HepG2 (cell line): ENCODE measurements around the gene CHD2. TPM values are rescaled to one million over a fixed set of nuclear protein-coding genes. Genes with fewer than 3 reads are reported as not detected.

Source experiments
- ATAC-seq: fragments of 200-7000 bp; cut with Tn5 transposase; 3 replicates; pipeline ENCODE4 v1.9.1; 2020; ENCODE audit warnings: mild to moderate bottlenecking, moderate library complexity
- BruUV-seq: library from RNA; stranded (reverse); fragments of 400-500 nt; replicated peaks from 2 replicates; lab custom pipeline; 2021; lab: Mats Ljungman, UMichigan
- CTCF ChIA-PET: fragments of 300-600 bp; formaldehyde crosslinking; extraction: SDS; loops from one replicate; lab custom pipeline; 2021; ENCODE audit warnings: low total read pairs, inconsistent platforms, low intra/inter-chr PET ratio; lab: Yijun Ruan, JAX
- POLR2A ChIA-PET: fragments of 350-600 bp; sonication (Branson Sonifier 250); formaldehyde crosslinking; loops from one replicate; lab custom pipeline; 2020; ENCODE audit warnings: antibody characterized with exemption, inconsistent platforms; lab: Yijun Ruan, JAX
- DNase-seq: peaks from one replicate; pipeline ENCODE4 v3.0.0-alpha.2; 2015; ENCODE audit warnings: low spot score
- FAIRE-seq: peaks from 3 replicates; lab custom pipeline; 2011; peaks lifted over from hg19 to GRCh38; lab: Jason Lieb, UNC
- H2AFZ ChIP-seq: one replicate; pipeline ENCODE4 v1.6.1; 2011; ENCODE audit warnings: low read length, inconsistent platforms
- H3K27ac ChIP-seq: fragments of 300-600 bp; 3 replicates; pipeline ENCODE4 v1.8.0; 2011; ENCODE audit warnings: mixed run types, mild to moderate bottlenecking, mixed read lengths, low read length, inconsistent platforms; ENCODE audit not compliant: insufficient read depth; ENCODE audit errors: extremely low read length
- H3K27me3 ChIP-seq, 2 experiments: fragments of 200-600 bp in 1 of 2; 2 replicates in 1 of 2; 3 replicates in 1 of 2; pipeline versions ENCODE4 v1.6.0 to v1.8.0; 2011; ENCODE audit warnings: low read length in 2 of 2, mild to moderate bottlenecking in 2 of 2, moderate library complexity in 2 of 2, inconsistent platforms in 1 of 2; ENCODE audit not compliant: insufficient read depth in 2 of 2, control insufficient read depth in 1 of 2
- H3K36me3 ChIP-seq, 2 experiments: fragments of 200-600 bp in 1 of 2; replicated peaks in 1 of 2; 2 replicates in 1 of 2; 3 replicates in 1 of 2; pipeline versions ENCODE4 v1.5.1 to v1.8.0; 2011; ENCODE audit warnings: low read length in 2 of 2, inconsistent platforms in 1 of 2; ENCODE audit not compliant: insufficient read depth in 2 of 2, control insufficient read depth in 1 of 2
- H3K4me1 ChIP-seq: 2 replicates; pipeline ENCODE4 v1.5.1; 2012; ENCODE audit warnings: low read length, inconsistent platforms; ENCODE audit not compliant: insufficient read depth
- H3K4me2 ChIP-seq: 2 replicates; pipeline ENCODE4 v1.6.0; 2011; ENCODE audit warnings: low read depth, low read length, inconsistent platforms
- H3K4me3 ChIP-seq, 3 experiments: fragments of 200-600 bp in 1 of 3; sonication (generic), shearing (Covaris generic) in 1 of 3; replicated peaks in 1 of 3; 2 replicates each; pipeline ENCODE4 v1.5.1; 2011 to 2016; ENCODE audit warnings: low read length in 3 of 3, inconsistent platforms in 2 of 3, low read depth in 2 of 3, mild to moderate bottlenecking in 2 of 3, control low read depth in 1 of 3, mixed read lengths in 1 of 3; ENCODE audit not compliant: insufficient read depth in 1 of 3
- H3K79me2 ChIP-seq: one replicate; pipeline ENCODE4 v1.6.1; 2011; ENCODE audit warnings: low read length, inconsistent platforms; ENCODE audit not compliant: insufficient read depth
- H3K9ac ChIP-seq: 2 replicates; pipeline ENCODE4 v1.6.0; 2011; ENCODE audit warnings: mild to moderate bottlenecking, low read depth, low read length, inconsistent platforms; ENCODE audit not compliant: insufficient read depth
- H3K9me3 ChIP-seq: 2 replicates; pipeline ENCODE4 v1.5.1; 2012; ENCODE audit warnings: mild to moderate bottlenecking, low read length
- H4K20me1 ChIP-seq: 2 replicates; pipeline ENCODE4 v1.6.0; 2011; ENCODE audit warnings: inconsistent platforms, mild to moderate bottlenecking, low read length, moderate library complexity; ENCODE audit not compliant: insufficient read depth
- GATA4 ChIP-seq: sonication (generic); IDR thresholded peaks from 2 replicates; pipeline ENCODE4 v1.6.1; 2016; ENCODE audit warnings: antibody characterized with exemption, low read depth, borderline replicate concordance
- POLR2G ChIP-seq: fragments of 200-400 bp; formaldehyde crosslinking; IDR thresholded peaks from 2 replicates; pipeline ENCODE4 v1.6.1; 2018; ENCODE audit warnings: mild to moderate bottlenecking, low read depth, low read length, moderate library complexity
- RBM22 ChIP-seq: fragments of 200-400 bp; formaldehyde crosslinking; optimal IDR thresholded peaks from 2 replicates; pipeline ENCODE3; 2017; ENCODE audit warnings: mild to moderate bottlenecking, low read length, moderate library complexity
- ZFYVE20 ChIP-seq: sonication (generic); formaldehyde crosslinking; IDR thresholded peaks from 2 replicates; pipeline ENCODE4 v1.8.0; 2023; ENCODE audit warnings: low read depth, mild to moderate bottlenecking, moderate library complexity, missing genetic modification reagents, borderline replicate concordance
- WGBS: methylation state at CpG from one replicate; pipeline ENCODE4 v1.1.6; 2017; ENCODE audit warnings: low lambda C conversion rate; 5-methylcytosine and 5-hydroxymethylcytosine counted together
- in situ Hi-C: cut with HindIII; loops from 2 replicates; pipeline ENCODE4 v1.10.0; 2017; ENCODE audit warnings: low pct_unique_long_range_greater_than_20kb; ENCODE audit not compliant: extremely low pct_ligation_motif_present
- intact Hi-C: fragments of 100-400 bp; cut with micrococcal nuclease; formaldehyde crosslinking; loops from one replicate; pipeline ENCODE4 v1.10.0; 2022; ENCODE audit not compliant: unreplicated experiment
- polyA plus RNA-seq, 8 experiments: library from polyadenylated mRNA; depleted of rRNA in 3 of 8; stranded (reverse) in 7 of 8; unstranded in 1 of 8; fragments of >200 nt; fragmentation: Illumina TruSeq in 4 of 8; extraction: Trizol in 4 of 8; gene quantifications; 2 replicates each; pipeline versions ENCODE4 v1.2.1 to v1.2.3, GENCODE V29; 2011 to 2016; ENCODE audit warnings: low read depth in 4 of 8, missing spikeins in 1 of 8, mixed read lengths in 1 of 8; ENCODE audit not compliant: insufficient read depth in 1 of 8
- total RNA-seq, 5 experiments: library from RNA; depleted of rRNA; stranded (reverse); fragments of >200 nt; fragmentation: Illumina TruSeq; extraction: Trizol; gene quantifications; 2 replicates each; pipeline ENCODE4 v1.2.3, GENCODE V29; 2016; ENCODE audit warnings: low read depth in 1 of 5
- TF ChIP-seq, protein P1 (sequence below): sonication (generic); formaldehyde crosslinking; IDR thresholded peaks from 2 replicates; pipeline ENCODE4 v1.5.0; 2020; ENCODE audit warnings: missing genetic modification reagents, mild to moderate bottlenecking, borderline replicate concordance

CHD2 gene
- total and polyA plus RNA-seq, 2 of the 13 experiments (the other 11 are each of a cell fraction or from before 2014, with no cell fraction given), result 54.0 to 54.1 TPM

DNA sequence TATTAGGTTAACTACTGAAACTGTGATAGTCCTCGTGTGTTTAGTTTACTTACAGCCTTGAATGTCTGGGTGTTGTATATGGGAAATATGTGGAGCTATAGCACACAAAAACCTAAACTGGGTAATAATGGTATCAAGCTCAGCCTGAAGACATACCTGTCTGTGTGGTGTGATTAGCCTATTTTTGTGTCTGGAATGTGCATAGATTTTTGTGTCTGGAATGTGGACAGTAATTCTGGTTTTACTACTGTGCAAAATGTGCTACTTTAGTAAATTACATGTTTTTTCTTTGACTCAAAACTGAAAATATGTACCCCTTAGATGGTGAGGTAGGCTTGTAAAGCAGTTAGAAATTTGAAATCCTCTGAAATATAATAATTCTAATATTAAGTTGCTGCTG lies 43.5 kb downstream of the CHD2 start:
- in situ Hi-C loops, result no loop called here
- Histone ChIP-seq H3K4me1 (no peaks in the 10 kb centered on the region), H3K27me3 (no peaks in the 10 kb centered on the region), H3K4me2 (no peak overlapping the region), H3K36me3 (peaks cover 29 to 90% of the 10 kb centered on the region in 2 experiments), H3K9ac (no peak overlapping the region), H3K27ac (no peak overlapping the region), H3K79me2 (peaks cover 2% of the 10 kb centered on the region), H3K4me3 (no peak overlapping the region), H2AFZ (no peak overlapping the region), H4K20me1 (no peaks in the 10 kb centered on the region), H3K9me3 (peaks cover 17% of the 10 kb centered on the region)
- TF ChIP-seq ZFYVE20 (CRISPR knock-in tag) (no peak), RBM22 (peak; percentile 35)
- no peak for FAIRE-seq
- intact Hi-C loops, result loop anchor here (10.0 kb wide), 1 partner anchor 51 kb away; no protein-coding TSS in a partner anchor
- ATAC-seq, result no peak
- CTCF ChIA-PET, result no interaction called here
- 96% methylated on average over 1 of the region's 1 CpG for WGBS
- BruUV-seq, result no TSS peak
- no peak for DNase-seq
- POLR2A ChIA-PET, result no interaction called here

DNA sequence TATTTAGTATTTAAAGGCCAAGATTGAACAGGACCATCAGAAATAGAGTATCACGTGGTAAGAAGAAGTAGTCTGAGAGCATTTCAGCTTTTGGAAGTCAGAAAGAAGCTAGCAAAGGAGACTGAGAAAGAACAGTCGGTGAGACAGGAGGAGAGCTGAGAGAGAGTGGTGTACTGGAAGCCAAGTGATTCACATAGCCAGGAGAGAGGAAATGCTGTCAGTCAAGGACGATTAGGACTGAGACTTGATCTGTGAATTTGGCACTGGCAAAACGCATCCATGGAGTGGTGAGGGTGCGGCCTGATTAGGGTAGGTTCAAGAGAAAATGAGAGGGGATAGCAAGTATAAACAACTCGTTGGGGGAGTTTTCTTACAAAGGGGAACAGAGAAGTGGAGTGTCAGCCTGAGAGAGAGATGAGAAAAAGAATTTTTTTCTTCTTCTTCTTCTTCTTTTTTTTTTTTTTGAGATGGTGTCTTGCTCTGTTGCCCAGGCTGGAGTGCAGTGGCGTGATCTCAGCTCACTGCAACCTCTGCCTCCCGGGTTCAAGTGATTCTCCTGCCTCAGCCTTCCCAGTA lies 44.9 kb downstream of the CHD2 start:
- Histone ChIP-seq H2AFZ (no peak overlapping the region), H3K79me2 (peaks cover 2% of the 10 kb centered on the region), H3K4me3 (no peak overlapping the region), H3K9me3 (peaks cover 31% of the 10 kb centered on the region), H4K20me1 (no peaks in the 10 kb centered on the region), H3K27me3 (no peaks in the 10 kb centered on the region), H3K4me1 (peaks cover 8% of the 10 kb centered on the region), H3K36me3 (peaks cover 35 to 90% of the 10 kb centered on the region in 2 experiments), H3K9ac (no peak overlapping the region), H3K27ac (no peak overlapping the region), H3K4me2 (no peak overlapping the region)
- FAIRE-seq (no peak), DNase-seq (no peak), ATAC-seq (no peak)
- ChIA-PET CTCF (no interaction called here), POLR2A (interaction anchor here (1.4 kb wide), 1 partner anchor 11 kb away, joined by 3 read pairs; no protein-coding TSS in a partner anchor)
- TF ChIP-seq ZFYVE20 (CRISPR knock-in tag), result no peak
- TF ChIP-seq, protein P1, sequence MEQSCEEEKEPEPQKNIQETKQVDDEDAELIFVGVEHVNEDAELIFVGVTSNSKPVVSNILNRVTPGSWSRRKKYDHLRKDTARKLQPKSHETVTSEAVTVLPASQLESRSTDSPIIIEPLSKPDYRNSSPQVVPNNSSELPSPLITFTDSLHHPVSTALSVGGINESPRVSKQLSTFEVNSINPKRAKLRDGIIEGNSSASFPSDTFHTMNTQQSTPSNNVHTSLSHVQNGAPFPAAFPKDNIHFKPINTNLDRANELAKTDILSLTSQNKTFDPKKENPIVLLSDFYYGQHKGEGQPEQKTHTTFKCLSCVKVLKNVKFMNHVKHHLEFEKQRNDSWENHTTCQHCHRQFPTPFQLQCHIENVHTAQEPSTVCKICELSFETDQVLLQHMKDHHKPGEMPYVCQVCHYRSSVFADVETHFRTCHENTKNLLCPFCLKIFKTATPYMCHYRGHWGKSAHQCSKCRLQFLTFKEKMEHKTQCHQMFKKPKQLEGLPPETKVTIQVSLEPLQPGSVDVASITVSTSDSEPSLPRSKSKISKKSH (CRISPR knock-in tag), result no peak
- peak; percentile 74 for TF ChIP-seq RBM22
- 0 out of 2 replicates have a peak, but pooled peaks have one; percentile 24 for TF ChIP-seq POLR2G
- no peak for TF ChIP-seq GATA4
- intact Hi-C loops, result loop anchor here (10.0 kb wide), 1 partner anchor 50 kb away; no protein-coding TSS in a partner anchor
- in situ Hi-C loops, result no loop called here
- 97% methylated on average over 8 of the region's 8 CpGs for WGBS
- BruUV-seq, result no TSS peak
